Loucy (cell line): ENCODE results near the gene ATP9A.
A peak's percentile ranks its signal among the peaks of the same experiment; 100 is the strongest.

Source experiments
- H2AFZ ChIP-seq: fragments of 200-600 bp; sonication (generic); 2 replicates; pipeline ENCODE4 v1.6.0; 2016; ENCODE audit warnings: antibody characterized with exemption, mild to moderate bottlenecking, low read length, moderate library complexity
- H3F3A ChIP-seq: fragments of 200-600 bp; 2 replicates; pipeline ENCODE4 v1.6.0; 2016; ENCODE audit warnings: antibody characterized with exemption, low read depth, mild to moderate bottlenecking
- H3K27me3 ChIP-seq: fragments of 200-600 bp; sonication (generic); 2 replicates; pipeline ENCODE4 v1.6.1; 2014; ENCODE audit warnings: low read length, mild to moderate bottlenecking; ENCODE audit not compliant: insufficient read depth, poor library complexity, severe bottlenecking
- H3K36me3 ChIP-seq: fragments of 200-600 bp; sonication (generic); 2 replicates; pipeline ENCODE4 v1.6.1; 2016; ENCODE audit warnings: low read length; ENCODE audit not compliant: insufficient read depth
- H3K4me1 ChIP-seq: fragments of 200-600 bp; sonication (generic); 2 replicates; pipeline ENCODE4 v1.5.1; 2014; ENCODE audit warnings: low read length, mild to moderate bottlenecking; ENCODE audit not compliant: insufficient read depth, poor library complexity, severe bottlenecking
- H3K4me2 ChIP-seq: fragments of 200-600 bp; sonication (generic); 2 replicates; pipeline ENCODE4 v1.6.0; 2014; ENCODE audit warnings: antibody characterized with exemption, low read length, low read depth, mild to moderate bottlenecking; ENCODE audit not compliant: poor library complexity, severe bottlenecking
- H3K4me3 ChIP-seq: fragments of 200-600 bp; sonication (generic); 2 replicates; pipeline ENCODE4 v1.5.1; 2014; ENCODE audit warnings: low read length, mild to moderate bottlenecking, mixed read lengths; ENCODE audit not compliant: poor library complexity, severe bottlenecking
- H3K79me2 ChIP-seq: fragments of 200-600 bp; sonication (generic); 2 replicates; pipeline ENCODE4 v1.6.1; 2014; ENCODE audit warnings: low read length; ENCODE audit not compliant: insufficient read depth
- H3K9ac ChIP-seq: fragments of 200-600 bp; sonication (generic); 2 replicates; pipeline ENCODE4 v1.6.0; 2014; ENCODE audit warnings: mild to moderate bottlenecking, low read depth, low read length, moderate library complexity; ENCODE audit not compliant: poor library complexity, severe bottlenecking
- H3K9me2 ChIP-seq: fragments of 200-600 bp; sonication (generic); replicated peaks from 2 replicates; pipeline ENCODE4 v1.6.1; 2016; ENCODE audit warnings: low read depth, low read length, mixed read lengths
- H3K9me3 ChIP-seq: fragments of 200-600 bp; sonication (generic); 2 replicates; pipeline ENCODE4 v1.6.1; 2014; ENCODE audit warnings: mild to moderate bottlenecking, antibody characterized with exemption, low read length, low read depth; ENCODE audit not compliant: insufficient read depth
- H4K20me1 ChIP-seq: fragments of 200-600 bp; sonication (generic); 2 replicates; pipeline ENCODE4 v1.6.0; 2014; ENCODE audit warnings: antibody characterized with exemption, low read length, mild to moderate bottlenecking; ENCODE audit not compliant: insufficient read depth, poor library complexity, severe bottlenecking
- CTCF ChIP-seq: fragments of 200-600 bp; sonication (generic); conservative IDR thresholded peaks from 2 replicates; pipeline ENCODE4 v1.5.1; 2014; ENCODE audit warnings: mild to moderate bottlenecking, antibody characterized with exemption, low read length
- EZH2phosphoT487 ChIP-seq: fragments of 200-600 bp; IDR thresholded peaks from 2 replicates; pipeline ENCODE4 v1.6.1; 2018; ENCODE audit warnings: antibody characterized with exemption, mild to moderate bottlenecking, moderate library complexity, borderline replicate concordance

ATP9A gene

GRCh38 chr20:51801122-51801822 lies 33.1 kb upstream of the ATP9A start:
- Histone ChIP-seq H4K20me1 (no peaks in the 10 kb centered on the region), H3K4me3 (no peak overlapping the region), H3K36me3 (no peaks in the 10 kb centered on the region), H3K27me3 (no peaks in the 10 kb centered on the region), H3K4me1 (peaks cover 21% of the 10 kb centered on the region), H3K4me2 (no peak overlapping the region), H3F3A (no peaks in the 10 kb centered on the region), H3K9me3 (no peaks in the 10 kb centered on the region), H3K79me2 (no peaks in the 10 kb centered on the region), H2AFZ (no peak overlapping the region), H3K9ac (no peak overlapping the region), H3K9me2 (no peaks in the 10 kb centered on the region)
- TF ChIP-seq EZH2phosphoT487 (no peak), CTCF (no peak)

- Histone ChIP-seq H3K27me3 (no peaks in the 10 kb centered on the region), H3K79me2 (no peaks in the 10 kb centered on the region), H3K4me3 (no peak overlapping the region), H3K9me2 (no peaks in the 10 kb centered on the region), H3K4me2 (no peak overlapping the region), H3K36me3 (no peaks in the 10 kb centered on the region), H3K4me1 (peaks cover 21% of the 10 kb centered on the region), H3K9me3 (no peaks in the 10 kb centered on the region), H2AFZ (no peak overlapping the region), H4K20me1 (no peaks in the 10 kb centered on the region), H3F3A (no peaks in the 10 kb centered on the region), H3K9ac (no peak overlapping the region)
- TF ChIP-seq CTCF (no peak), EZH2phosphoT487 (no peak)
Measured at GRCh38 chr20:51800872-51801121, 32.6 kb upstream of the ATP9A start.

- no peaks in the 10 kb centered on the region for H3K36me3 ChIP-seq
- no peak overlapping the region for H2AFZ ChIP-seq
- H3K79me2 ChIP-seq, result no peaks in the 10 kb centered on the region
- no peak overlapping the region for H3K4me2 ChIP-seq
- TF ChIP-seq CTCF (peak; percentile 78), EZH2phosphoT487 (no peak)
- no peaks in the 10 kb centered on the region for H4K20me1 ChIP-seq
- H3K9ac ChIP-seq, result no peak overlapping the region
- no peaks in the 10 kb centered on the region for H3K9me2 ChIP-seq
- H3K4me3 ChIP-seq, result no peak overlapping the region
- H3K9me3 ChIP-seq, result no peaks in the 10 kb centered on the region
- H3K27me3 ChIP-seq, result no peaks in the 10 kb centered on the region
- H3K4me1 ChIP-seq, result peaks cover 21% of the 10 kb centered on the region
- no peaks in the 10 kb centered on the region for H3F3A ChIP-seq
Measured at GRCh38 chr20:51800060-51800871, 32.1 kb upstream of the ATP9A start.
